H1 (cell line): ENCODE measurements around the gene SFTPB.

Experiments
- ATF2 ChIP-seq: IDR thresholded peaks from 2 replicates; pipeline ENCODE4 v1.6.1; 2012; ENCODE audit warnings: low read length, inconsistent platforms
- BACH1 ChIP-seq: IDR thresholded peaks from 2 replicates; pipeline ENCODE4 v1.6.1; 2012; ENCODE audit warnings: low read length, improper control_type of control experiment
- CHD2 ChIP-seq: IDR thresholded peaks from 2 replicates; pipeline ENCODE4 v1.6.1; 2012; ENCODE audit warnings: low read length, improper control_type of control experiment
- CTCF ChIP-seq, 3 experiments: IDR thresholded peaks; 1 replicate in 2 of 3; 2 replicates in 1 of 3; pipeline versions ENCODE4 v1.5.1 to v1.6.1; 2011; ENCODE audit warnings: low read length in 3 of 3, mild to moderate bottlenecking in 3 of 3, inconsistent platforms in 2 of 3, low read depth in 1 of 3, moderate library complexity in 1 of 3; ENCODE audit not compliant: insufficient read depth in 1 of 3; ENCODE audit errors: control extremely low read depth in 1 of 3
- EP300 ChIP-seq, 2 experiments: IDR thresholded peaks; 1 replicate in 1 of 2; 2 replicates in 1 of 2; pipeline ENCODE4 v1.6.1; 2011 to 2012; ENCODE audit warnings: low read depth in 2 of 2, low read length in 2 of 2, mild to moderate bottlenecking in 2 of 2, borderline replicate concordance in 1 of 2, inconsistent platforms in 1 of 2, moderate library complexity in 1 of 2
- EZH2 ChIP-seq: fragments of 200-600 bp; sonication (generic); IDR thresholded peaks from 2 replicates; pipeline ENCODE4 v1.7.1; 2012; ENCODE audit warnings: low read depth, mild to moderate bottlenecking, moderate library complexity, low read length, inconsistent platforms; ENCODE audit not compliant: severe bottlenecking
- JUN ChIP-seq: IDR thresholded peaks from 2 replicates; pipeline ENCODE4 v1.6.1; 2011; ENCODE audit warnings: low read depth, mild to moderate bottlenecking, improper control_type of control experiment, low read length
- RAD21 ChIP-seq, 2 experiments: IDR thresholded peaks in 1 of 2; conservative IDR thresholded peaks in 1 of 2; 2 replicates each; pipeline ENCODE4 v1.6.1; 2011; ENCODE audit warnings: low read depth in 2 of 2, low read length in 2 of 2, improper control_type of control experiment in 1 of 2, inconsistent platforms in 1 of 2, mild to moderate bottlenecking in 1 of 2, moderate library complexity in 1 of 2
- TF ChIP-seq, protein P1 (sequence below): IDR thresholded peaks from 2 replicates; pipeline ENCODE4 v1.6.1; 2012; ENCODE audit warnings: inconsistent platforms

- no peak for TF ChIP-seq CTCF (IDR thresholded peaks at IDR 0.05; ENCODE audit: control extremely low read depth in 1 of 3, insufficient read depth in 1 of 3, low read depth in 1 of 3, low read length in 3 of 3)
- TF ChIP-seq ATF2: no peak
- TF ChIP-seq, protein P1, sequence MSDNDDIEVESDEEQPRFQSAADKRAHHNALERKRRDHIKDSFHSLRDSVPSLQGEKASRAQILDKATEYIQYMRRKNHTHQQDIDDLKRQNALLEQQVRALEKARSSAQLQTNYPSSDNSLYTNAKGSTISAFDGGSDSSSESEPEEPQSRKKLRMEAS: no peak
- no peak for TF ChIP-seq RAD21 (IDR thresholded peaks at IDR 0.05 in 1 of 2, conservative IDR thresholded peaks at IDR 0.05 in 1 of 2; ENCODE audit: low read depth in 2 of 2, low read length in 2 of 2)
- TF ChIP-seq BACH1: no peak
- no peak for TF ChIP-seq JUN
- TF ChIP-seq EZH2: no peak
- TF ChIP-seq EP300 (IDR thresholded peaks at IDR 0.05; ENCODE audit: borderline replicate concordance in 1 of 2, low read depth in 2 of 2, low read length in 2 of 2): no peak
- no peak for TF ChIP-seq CHD2
Observed at GRCh38 chr2:85712849-85713612, 45.0 kb upstream of the SFTPB start.
